Lower leg skin (tissue), 4 donors: ENCODE results near the gene CYP3A7. TPM values are rescaled to one million over a fixed set of nuclear protein-coding genes. Genes with fewer than 3 reads are reported as not detected.
"Not testable (repeated sequence)": the region's sequence is repeated elsewhere in the genome, so short reads cannot be mapped to it uniquely, and the experiment has no call there.

ENCODE experiments used
- DNase-seq, 2 donors: peaks; one replicate each; pipeline ENCODE4 v3.0.0-alpha.2; 2019; ENCODE audit warnings: low spot score in 2 of 2
- H3K4me3 ChIP-seq: fragments of 200-600 bp; sonication (generic); 2 replicates; pipeline ENCODE4 v1.5.1; 2017; ENCODE audit warnings: mild to moderate bottlenecking, low read depth; ENCODE audit not compliant: poor library complexity, severe bottlenecking
- POLR2A ChIP-seq, 2 donors: fragments of 450-650 bp; IDR thresholded peaks; one replicate each; pipeline ENCODE4 v1.6.1; 2016 to 2017; ENCODE audit warnings: antibody characterized with exemption in 2 of 2, mild to moderate bottlenecking in 1 of 2, moderate library complexity in 1 of 2
- WGBS, 2 donors: methylation state at CpG; one replicate each; pipeline ENCODE4 v1.1.5; 2018; 5-methylcytosine and 5-hydroxymethylcytosine counted together
- intact Hi-C: fragments of 100-400 bp; cut with DNase I; formaldehyde crosslinking; loops from one replicate; pipeline ENCODE4 v1.15.0; 2023; ENCODE audit warnings: low total_unique reads
- total RNA-seq, 4 donors: library from RNA; depleted of rRNA; stranded (reverse); fragments of >200 nt; gene quantifications; one replicate each; pipeline ENCODE4 v1.1.0, GENCODE V29; 2016
- TF ChIP-seq, protein P1 (sequence below), 3 donors: fragments of 450-650 bp; IDR thresholded peaks; one replicate each; pipeline ENCODE4 v1.5.1; 2016; ENCODE audit warnings: antibody characterized with exemption in 3 of 3, mild to moderate bottlenecking in 3 of 3, moderate library complexity in 2 of 3

The CYP3A7 gene
- total RNA-seq, 4 donors from 2014 or later, result 0.30 to 0.65 TPM; not detected in 2

GRCh38 chr7:99778880-99779279, 43.9 kb upstream of the CYP3A7 start:
- DNase-seq, result no peak
- WGBS, 2 donors, result 82 to 88% methylated on average over 5 of the region's 5 CpGs
- no peak overlapping the region for H3K4me3 ChIP-seq
- TF ChIP-seq POLR2A (IDR thresholded peaks at IDR 0.05), result no peak
- TF ChIP-seq, protein P1, sequence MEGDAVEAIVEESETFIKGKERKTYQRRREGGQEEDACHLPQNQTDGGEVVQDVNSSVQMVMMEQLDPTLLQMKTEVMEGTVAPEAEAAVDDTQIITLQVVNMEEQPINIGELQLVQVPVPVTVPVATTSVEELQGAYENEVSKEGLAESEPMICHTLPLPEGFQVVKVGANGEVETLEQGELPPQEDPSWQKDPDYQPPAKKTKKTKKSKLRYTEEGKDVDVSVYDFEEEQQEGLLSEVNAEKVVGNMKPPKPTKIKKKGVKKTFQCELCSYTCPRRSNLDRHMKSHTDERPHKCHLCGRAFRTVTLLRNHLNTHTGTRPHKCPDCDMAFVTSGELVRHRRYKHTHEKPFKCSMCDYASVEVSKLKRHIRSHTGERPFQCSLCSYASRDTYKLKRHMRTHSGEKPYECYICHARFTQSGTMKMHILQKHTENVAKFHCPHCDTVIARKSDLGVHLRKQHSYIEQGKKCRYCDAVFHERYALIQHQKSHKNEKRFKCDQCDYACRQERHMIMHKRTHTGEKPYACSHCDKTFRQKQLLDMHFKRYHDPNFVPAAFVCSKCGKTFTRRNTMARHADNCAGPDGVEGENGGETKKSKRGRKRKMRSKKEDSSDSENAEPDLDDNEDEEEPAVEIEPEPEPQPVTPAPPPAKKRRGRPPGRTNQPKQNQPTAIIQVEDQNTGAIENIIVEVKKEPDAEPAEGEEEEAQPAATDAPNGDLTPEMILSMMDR (IDR thresholded peaks at IDR 0.05), result no peak
- intact Hi-C loops, result no loop called here

DNA sequence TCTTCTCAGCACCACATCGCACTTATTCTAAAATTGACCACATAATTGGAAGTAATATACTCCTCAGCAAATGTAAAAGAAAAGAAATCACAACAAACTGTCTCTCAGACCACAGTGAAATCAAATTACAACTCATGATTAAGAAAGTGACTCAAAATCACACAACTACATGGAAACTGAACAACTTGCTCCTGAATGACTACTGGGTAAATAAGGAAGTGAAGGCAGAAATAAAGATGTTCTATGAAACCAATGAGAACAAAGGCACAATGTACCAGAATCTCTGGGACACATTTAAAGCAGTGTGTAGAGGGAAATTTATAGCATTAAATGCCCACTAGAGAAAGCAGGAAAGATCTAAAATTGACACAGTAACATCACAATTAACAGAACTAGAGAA, 38.4 kb upstream of the CYP3A7 start:
- H3K4me3 ChIP-seq, intact Hi-C loops, DNase-seq: not testable (repeated sequence)
- 88 to 90% methylated on average over 1 of the region's 1 CpG for WGBS, 2 donors

DNA sequence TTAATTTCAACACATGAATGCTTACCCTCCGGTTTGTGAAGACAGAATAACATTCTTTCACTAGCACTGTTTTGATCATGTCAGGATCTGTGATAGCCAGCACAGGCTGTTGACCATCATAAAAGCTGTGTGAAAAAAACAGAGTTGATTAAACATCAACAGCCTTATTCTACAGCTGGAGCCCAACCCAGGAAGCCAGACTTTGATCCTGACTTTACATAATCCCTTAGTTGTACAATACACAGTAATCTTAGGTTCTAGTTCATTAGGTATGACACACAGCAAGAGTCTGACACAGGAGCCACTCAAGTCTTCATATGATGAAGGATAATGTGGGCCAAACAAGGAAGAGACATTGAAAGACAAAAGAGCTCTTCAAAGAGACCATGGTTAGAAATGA, 37.6 kb upstream of the CYP3A7 start:
- intact Hi-C loops, result no loop called here
- H3K4me3 ChIP-seq, result no peak overlapping the region
- TF ChIP-seq POLR2A (IDR thresholded peaks at IDR 0.05), result no peak
- TF ChIP-seq, protein P1 (IDR thresholded peaks at IDR 0.05), result no peak
- 78 to 91% methylated on average over 1 of the region's 1 CpG for WGBS, 2 donors
- no peak for DNase-seq

DNA sequence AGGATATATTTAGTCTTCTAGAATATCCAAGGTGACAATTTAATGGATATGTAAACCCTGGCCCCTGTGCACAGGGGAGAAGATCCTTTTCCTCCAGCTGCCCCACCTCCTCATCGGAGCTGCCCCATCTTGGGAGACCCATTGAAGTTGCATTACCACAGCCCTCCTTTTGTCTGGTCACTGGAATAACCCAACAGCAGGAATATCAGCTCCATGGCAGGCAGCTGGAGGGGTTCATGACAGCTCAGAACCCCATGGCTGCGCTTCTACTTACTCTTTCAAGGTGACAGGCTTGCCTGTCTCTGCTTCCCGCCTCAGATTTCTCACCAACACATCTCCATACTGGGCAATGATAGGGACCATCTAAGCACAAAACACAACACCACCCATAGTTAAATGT, 34.5 kb upstream of the CYP3A7 start:
- H3K4me3 ChIP-seq, DNase-seq, intact Hi-C loops: not testable (repeated sequence)
- 91 to 92% methylated on average over 3 of the region's 3 CpGs for WGBS, 2 donors

DNA sequence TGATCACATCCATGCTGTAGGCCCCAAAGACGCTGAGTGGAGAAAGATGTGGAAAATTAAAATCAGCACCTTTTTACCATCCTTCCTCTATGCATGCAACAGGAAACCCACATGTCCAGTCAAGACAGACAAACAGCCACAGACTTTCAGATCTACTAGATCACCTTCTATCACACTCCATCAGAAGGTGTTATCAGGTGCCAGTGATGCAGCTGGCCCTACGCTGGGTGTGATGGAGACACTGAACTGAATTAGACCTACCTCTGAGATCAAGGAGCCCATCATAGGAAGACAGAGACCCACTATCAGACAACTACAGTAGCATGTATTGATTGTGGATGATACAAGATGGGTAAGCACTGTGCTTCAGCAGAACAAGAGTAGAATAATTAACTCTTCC, 33.5 kb upstream of the CYP3A7 start:
- no peak overlapping the region for H3K4me3 ChIP-seq
- TF ChIP-seq, protein P1 (IDR thresholded peaks at IDR 0.05), result no peak
- 92 to 96% methylated on average over 2 of the region's 2 CpGs for WGBS, 2 donors
- intact Hi-C loops, result no loop called here
- no peak for DNase-seq

DNA sequence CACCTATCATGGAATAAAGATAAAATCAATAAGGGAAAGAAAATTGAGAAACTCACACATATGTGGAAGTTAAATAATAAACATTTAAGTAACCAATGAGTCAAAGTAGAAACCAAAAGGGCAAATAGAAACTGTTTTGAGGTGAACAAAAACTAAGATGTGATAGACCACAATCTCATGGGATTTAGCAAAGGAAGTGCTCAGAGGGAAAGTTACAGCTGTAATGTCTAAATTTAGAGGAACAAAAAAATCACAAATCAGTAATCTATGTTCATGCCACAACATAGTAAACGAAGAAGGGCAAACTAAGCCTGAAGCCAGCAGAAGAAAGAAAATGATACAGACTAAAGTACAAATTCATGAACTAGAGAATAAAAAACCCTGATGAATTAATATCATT, 32.7 kb upstream of the CYP3A7 start:
- DNase-seq, result no peak
- intact Hi-C loops, result no loop called here
- 51 to 60% methylated on average over 1 of the region's 1 CpG for WGBS, 2 donors
- H3K4me3 ChIP-seq, result no peak overlapping the region
- TF ChIP-seq, protein P1 (IDR thresholded peaks at IDR 0.05), result no peak
- no peak for TF ChIP-seq POLR2A (IDR thresholded peaks at IDR 0.05)

GRCh38 chr7:99766484-99767099, 31.6 kb upstream of the CYP3A7 start:
- TF ChIP-seq POLR2A (IDR thresholded peaks at IDR 0.05), result no peak
- no peak for DNase-seq
- 84 to 88% methylated on average over 3 of the region's 3 CpGs for WGBS, 2 donors
- intact Hi-C loops, result no loop called here
- H3K4me3 ChIP-seq, result no peak overlapping the region
